GM12873 (cell line): ENCODE data around the gene HTT-AS.

Source experiments
- CTCF ChIP-seq: IDR thresholded peaks from 2 replicates; pipeline ENCODE4 v1.5.1; 2012; ENCODE audit warnings: low read depth, mild to moderate bottlenecking, moderate library complexity, low read length, control low read depth; ENCODE audit not compliant: insufficient read depth; ENCODE audit errors: missing control alignments

The HTT-AS gene

GRCh38 chr4:3029464-3029863, 44.9 kb downstream of the HTT-AS start:
- no peak for TF ChIP-seq CTCF

GRCh38 chr4:3026540-3026939, 47.8 kb downstream of the HTT-AS start:
- TF ChIP-seq CTCF, result no peak

GRCh38 chr4:3025881-3026280, 48.5 kb downstream of the HTT-AS start:
- TF ChIP-seq CTCF, result no peak

- TF ChIP-seq CTCF, result no peak
Observed at GRCh38 chr4:3022651-3023050, 51.7 kb downstream of the HTT-AS start.

GRCh38 chr4:3022112-3022511, 52.2 kb downstream of the HTT-AS start:
- TF ChIP-seq CTCF, result no peak

- TF ChIP-seq CTCF, result no peak
Observed at GRCh38 chr4:3021627-3022026, 52.7 kb downstream of the HTT-AS start.

GRCh38 chr4:3021127-3021526, 53.2 kb downstream of the HTT-AS start:
- TF ChIP-seq CTCF, result no peak
